GM18502 (cell line): Measurements from ENCODE around the gene CTTN.
"Not testable (repeated sequence)": the region's sequence is repeated elsewhere in the genome, so short reads cannot be mapped to it uniquely, and the experiment has no call there.

Source experiments
- ATAC-seq: cut with Tn5 transposase; IDR thresholded peaks from one replicate; pipeline ENCODE4 v1.9.1; 2021; ENCODE audit warnings: mild to moderate bottlenecking; ENCODE audit not compliant: unreplicated experiment, poor library complexity

CTTN gene

GRCh38 chr11:70437111-70437784 lies 38.9 kb downstream of the CTTN start:
- no peak for ATAC-seq

DNA sequence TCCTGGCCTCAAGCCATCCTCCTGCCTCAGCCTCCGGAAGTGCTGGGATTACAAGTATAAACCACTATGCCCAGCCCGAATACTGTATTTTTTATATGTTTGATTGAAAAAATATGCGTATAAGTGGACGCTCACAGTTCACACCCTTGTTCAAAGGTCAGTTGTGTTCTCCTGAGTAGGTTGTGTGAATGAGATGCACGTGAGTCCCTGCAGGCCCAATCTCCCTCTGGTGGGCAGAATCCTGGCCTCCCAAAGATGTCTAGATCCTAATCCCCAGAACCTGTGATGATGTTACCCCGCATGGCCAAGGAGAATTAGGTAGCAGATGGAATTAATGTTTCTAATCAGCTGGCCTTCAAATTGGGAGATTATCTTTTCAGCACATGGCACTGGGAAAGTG lies 41.9 kb downstream of the CTTN start:
- no peak for ATAC-seq

- no peak for ATAC-seq
These were observed 45.4 kb downstream of the CTTN start for GRCh38 chr11:70443773-70444030.

DNA sequence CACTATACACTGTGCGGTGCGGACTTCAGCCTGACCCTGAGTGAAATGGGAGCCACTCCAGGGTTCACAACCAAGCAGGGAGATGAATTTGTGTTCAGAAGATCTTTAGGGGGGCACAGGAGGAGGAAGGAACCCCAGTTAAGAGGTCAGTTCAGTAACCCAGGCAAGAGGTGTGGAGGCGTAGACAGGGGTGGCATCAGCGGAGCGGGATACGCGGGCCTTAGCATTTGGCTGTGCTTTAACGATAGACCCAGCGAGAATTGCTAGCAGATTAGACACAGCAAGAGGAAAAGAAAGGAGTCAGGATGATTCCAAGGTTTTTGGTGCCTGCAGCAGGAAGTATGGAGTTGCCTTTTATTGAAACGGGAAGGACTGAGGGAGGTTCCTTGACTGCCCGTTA lies 46.8 kb downstream of the CTTN start:
- ATAC-seq: no peak

- ATAC-seq: no peak
These were observed 47.3 kb downstream of the CTTN start for GRCh38 chr11:70445605-70446004.

DNA sequence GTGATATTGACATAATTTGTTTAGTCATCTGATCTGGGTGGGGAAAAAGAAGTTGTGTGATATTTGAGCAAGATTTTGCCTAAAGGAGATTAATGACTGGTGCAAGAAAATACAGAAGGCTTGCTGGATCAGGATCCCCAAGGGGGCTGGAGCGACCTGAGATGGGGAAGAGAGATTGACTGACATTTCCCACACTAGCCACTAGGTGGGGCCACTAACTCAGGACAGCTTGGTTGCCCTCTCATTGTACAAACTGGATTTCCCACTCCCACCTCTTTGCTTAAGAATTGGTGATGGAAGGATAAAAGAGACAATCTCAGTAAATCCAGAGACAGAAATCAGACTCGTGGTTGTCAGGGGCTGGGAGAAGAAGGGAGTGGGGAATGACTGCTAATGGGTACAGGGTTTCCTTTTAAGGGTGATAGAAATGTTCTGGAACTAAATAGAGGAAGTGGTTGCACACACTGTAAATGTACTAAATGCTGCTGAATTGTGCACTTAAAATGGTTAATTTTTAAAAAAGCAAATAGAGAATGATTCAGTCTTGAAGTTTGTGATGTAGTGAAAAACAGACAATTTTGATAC lies 50.7 kb downstream of the CTTN start:
- ATAC-seq: no peak

GRCh38 chr11:70454197-70454767 lies 56.0 kb downstream of the CTTN start:
- ATAC-seq: no peak

- not testable (repeated sequence) for ATAC-seq
These were observed 56.5 kb downstream of the CTTN start for GRCh38 chr11:70454811-70455210.

DNA sequence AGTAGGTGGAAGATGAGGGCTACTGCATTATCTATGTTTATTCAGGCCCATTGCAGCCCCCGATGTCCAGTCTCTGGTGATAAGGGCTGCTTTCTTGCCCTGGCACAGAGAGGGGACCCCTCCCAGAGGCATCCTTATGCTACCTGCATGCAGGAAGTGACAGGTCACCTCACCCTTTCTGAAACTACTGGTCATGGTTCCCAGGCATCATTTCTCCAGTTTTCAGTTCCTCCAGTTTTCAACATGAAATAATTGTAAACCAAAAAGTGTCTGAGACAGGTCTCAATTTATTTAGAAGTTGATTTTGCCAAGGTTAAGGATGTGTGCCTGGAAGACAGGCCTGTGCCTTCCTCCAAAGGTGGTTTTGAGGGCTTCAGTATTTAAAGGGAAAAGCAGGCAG lies 57.0 kb downstream of the CTTN start:
- ATAC-seq: no peak

DNA sequence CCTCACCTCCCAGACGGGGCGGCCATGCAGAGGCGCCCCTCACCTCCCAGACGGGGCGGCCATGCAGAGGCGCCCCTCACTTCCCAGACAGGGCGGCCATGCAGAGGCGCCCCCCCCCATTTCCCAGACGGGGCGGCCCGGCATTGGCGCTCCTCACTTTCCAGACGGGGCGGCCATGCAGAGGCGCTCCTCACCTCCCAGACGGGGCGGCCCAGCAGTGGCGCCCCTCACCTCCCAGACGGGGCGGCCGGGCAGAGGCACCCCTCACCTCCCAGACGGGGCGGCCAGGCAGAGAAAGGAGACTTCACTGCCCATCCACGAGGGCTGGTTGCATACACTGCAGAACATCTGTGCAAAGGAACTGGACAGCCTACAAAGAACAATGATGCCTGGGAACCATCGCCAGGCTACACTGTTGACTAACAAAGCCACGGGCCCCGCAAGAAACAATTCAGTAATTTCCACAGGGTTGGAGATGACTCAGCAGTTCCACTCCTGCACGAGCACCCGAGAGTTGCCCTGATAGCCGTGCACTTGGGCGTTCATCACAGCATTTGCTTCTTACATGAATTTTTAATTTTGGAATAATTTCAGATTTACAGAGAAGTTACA lies 58.7 kb downstream of the CTTN start:
- ATAC-seq: no peak

- no peak for ATAC-seq
These were observed 60.4 kb downstream of the CTTN start for GRCh38 chr11:70458736-70459135.

DNA sequence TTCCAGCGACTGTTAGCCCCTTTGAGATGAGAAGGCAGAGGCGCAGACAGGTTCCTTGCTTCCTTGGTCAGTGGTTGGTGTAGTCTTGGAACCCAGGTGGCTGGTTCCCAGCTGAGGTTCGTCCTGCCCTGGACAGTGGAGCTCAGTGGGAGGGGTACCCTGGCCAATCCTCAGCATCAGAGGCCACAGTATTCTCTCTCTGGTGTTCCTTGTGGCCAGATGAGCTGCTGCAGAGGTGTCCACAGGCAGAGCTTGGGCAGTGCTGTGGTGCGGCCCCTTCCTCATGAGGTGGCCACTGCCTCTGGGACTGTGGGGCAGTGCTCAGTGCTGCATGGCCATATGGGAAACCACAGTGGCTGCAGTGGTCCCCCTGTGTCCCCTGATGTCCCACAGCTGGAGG lies 61.8 kb downstream of the CTTN start:
- no peak for ATAC-seq

GRCh38 chr11:70460964-70461363 lies 62.6 kb downstream of the CTTN start:
- no peak for ATAC-seq

- no peak for ATAC-seq
These were observed 64.6 kb downstream of the CTTN start for GRCh38 chr11:70462818-70463477.

DNA sequence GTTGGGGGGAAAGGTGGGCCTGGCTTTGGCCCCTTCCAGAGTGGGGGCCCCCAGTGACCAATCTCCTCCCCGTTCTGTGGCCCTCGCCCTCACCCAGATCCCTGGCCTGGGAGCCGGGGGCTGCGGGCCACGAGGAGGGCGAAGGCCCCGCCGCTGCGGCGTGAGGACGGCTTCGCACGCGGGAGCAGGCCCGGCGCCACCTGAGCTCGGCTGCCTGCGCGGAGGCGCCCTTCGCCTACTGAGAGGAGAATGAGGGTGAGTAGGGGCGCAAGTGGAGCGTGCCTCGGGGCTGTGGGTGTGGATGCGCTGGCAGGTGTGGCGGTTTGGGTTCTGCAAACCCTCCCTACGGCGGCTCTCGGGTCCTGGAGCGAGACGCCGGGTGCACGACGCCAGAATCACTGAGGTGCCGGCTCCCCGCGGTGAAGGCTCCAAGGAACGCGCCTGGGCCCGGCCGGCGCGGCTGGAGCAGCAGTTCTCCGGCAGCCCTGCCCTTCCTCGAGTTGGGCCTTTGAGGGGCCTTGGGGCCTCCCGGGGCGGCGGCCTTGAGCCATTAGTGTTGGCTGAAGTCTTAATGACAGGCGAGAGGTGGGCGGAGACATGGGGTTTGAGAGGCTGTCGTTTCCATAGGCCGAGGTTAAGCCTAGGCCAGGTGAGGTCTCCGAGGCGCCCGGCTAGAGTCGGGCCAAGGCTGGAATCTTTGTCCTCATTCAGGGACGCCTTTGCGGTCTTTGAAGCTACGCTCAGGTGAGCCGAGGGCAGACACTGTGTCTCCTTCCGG lies 65.3 kb downstream of the CTTN start:
- ATAC-seq: no peak

GRCh38 chr11:70464509-70465361 lies 66.4 kb downstream of the CTTN start:
- no peak for ATAC-seq

DNA sequence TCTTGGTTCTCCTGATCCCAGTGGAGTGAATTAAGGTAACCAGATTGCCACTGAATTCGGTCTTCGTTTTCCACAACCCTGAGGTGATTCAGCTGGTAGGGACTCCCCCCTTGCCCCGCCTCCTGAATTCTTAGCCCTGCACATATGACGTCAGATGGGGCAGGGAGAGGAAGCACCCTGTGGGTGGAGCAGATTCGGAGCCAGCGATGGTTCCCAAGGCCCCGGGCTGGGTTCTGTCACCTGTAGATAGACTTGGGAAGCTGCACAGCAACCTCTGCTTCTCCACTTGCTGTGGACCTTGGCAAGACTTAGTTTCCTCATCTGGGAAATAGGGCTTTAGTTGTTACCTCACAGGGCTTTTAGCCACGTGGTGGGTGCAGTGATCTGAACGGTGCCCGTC lies 67.8 kb downstream of the CTTN start:
- ATAC-seq: no peak

DNA sequence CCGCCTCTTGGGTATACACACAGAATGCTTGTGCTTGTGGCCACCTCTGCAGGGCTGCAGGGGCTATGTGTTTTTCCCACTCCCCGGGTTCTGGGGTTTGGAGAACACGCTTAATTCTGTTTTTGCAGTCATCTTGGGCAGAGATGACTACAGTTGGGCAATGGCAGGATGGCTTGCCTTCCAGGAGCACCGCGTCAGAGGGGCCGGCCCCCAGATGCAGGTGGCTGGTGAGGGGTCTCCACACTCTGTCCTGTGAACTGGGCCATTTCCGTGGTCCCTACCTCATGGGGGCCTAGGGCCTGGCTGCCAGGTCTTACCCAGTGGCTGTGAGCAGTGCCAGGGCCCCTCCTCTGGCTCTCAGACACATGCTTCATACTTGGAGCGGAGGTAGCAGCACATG lies 68.3 kb downstream of the CTTN start:
- ATAC-seq: no peak

DNA sequence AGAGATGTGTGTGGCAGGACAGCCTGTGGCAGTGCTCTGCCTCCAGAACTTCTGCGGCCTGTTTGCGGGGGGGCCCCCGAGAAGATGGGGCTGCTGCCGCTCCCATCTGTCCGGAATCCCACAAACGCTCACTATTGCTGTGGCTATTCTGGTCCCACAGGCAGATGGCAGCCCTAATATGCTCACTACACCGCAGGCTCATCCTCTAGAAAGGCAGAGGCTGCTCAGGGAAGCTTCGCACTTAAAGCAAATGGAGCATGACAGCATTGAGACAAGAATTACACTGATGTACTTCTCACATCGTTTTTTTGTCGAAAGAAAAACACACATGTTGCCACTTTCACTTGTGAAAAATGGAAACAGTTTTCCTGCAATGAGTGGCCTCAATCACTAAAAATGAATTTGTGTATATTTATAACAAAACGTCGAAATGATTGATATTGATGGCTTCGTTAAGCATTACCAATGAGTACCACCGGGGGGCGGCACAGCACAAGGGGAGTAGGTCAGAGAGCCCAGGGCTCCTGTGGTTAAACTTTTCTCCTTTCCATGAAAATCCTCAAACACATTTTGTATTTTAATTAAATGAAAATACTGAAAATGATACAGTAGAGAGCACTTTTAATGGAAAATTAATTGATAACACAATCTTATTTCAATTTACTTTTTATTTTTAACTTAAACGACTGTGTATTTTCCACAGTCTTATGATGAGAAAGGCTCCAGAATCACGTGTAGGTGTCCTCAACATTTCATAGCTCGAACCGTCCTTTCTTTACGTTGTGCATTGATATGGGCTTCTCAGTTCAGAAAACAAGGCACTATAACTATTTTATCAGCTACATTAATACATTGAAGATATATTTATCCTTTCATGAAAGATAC lies 69.1 kb downstream of the CTTN start:
- ATAC-seq: no peak
